Measurements from ENCODE around the gene GPR34.

DNA sequence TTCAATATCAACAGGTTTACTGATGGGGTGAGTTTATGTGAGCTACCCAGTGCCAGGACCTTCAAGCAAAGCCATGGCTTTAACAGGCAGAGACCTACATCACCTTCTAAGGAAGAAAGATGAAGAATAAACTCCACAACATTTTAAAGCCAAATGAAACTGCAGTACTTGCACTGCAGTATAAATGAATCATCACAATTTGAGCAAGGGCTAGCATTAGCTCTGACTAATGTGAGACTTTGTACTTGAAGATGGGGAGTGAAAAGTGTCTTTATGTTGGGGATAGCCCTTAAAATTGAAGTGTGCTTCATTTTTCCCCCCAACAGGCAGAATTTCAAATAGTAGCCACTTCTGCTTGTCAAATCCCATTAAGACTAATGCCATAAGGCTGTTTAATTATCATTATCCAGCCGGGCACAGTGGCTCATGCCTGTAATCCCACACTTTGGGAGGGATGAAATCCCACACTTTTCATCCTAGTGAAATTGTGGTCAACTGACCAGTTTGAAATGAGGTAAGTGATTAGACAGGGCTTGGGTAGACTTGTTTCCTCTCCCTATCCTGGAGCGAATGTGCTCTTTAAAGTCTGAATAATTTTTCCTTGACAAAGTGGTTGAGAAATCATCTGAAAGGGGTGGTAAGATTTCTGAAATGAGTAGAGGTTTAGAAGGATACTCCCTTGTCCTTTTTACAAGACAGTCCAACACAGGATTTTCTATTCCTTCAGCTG lies 27.2 kb upstream of the GPR34 start:
- TF ChIP-seq CTCF (IDR thresholded peaks at IDR 0.05), result no peak
- no peak for TF ChIP-seq POLR2A (IDR thresholded peaks at IDR 0.05)

All from right lobe of liver (tissue), 4 donors.